Endodermal cell (in vitro differentiated cells): ENCODE data around the gene LMTK2. TPM values are rescaled to one million over a fixed set of nuclear protein-coding genes. Genes with fewer than 3 reads are reported as not detected.

ENCODE experiments used
- DNase-seq: peaks from one replicate; pipeline ENCODE4 v3.0.0-alpha.2; 2017
- H3K27ac ChIP-seq: 2 replicates; pipeline ENCODE4 v1.5.1; 2013; ENCODE audit warnings: mild to moderate bottlenecking, low read depth, low read length, moderate library complexity
- H3K27me3 ChIP-seq: 2 replicates; pipeline ENCODE4 v1.6.1; 2013; ENCODE audit warnings: mild to moderate bottlenecking, low read length, moderate library complexity; ENCODE audit not compliant: insufficient read depth, control insufficient read depth, poor library complexity, severe bottlenecking
- H3K36me3 ChIP-seq: 2 replicates; pipeline ENCODE4 v1.7.0; 2013; ENCODE audit warnings: mild to moderate bottlenecking, low read length, moderate library complexity; ENCODE audit not compliant: control insufficient read depth, insufficient read depth
- H3K4me1 ChIP-seq: one replicate; pipeline ENCODE4 v1.7.0; 2013; ENCODE audit warnings: low read length; ENCODE audit not compliant: control insufficient read depth, insufficient read depth
- H3K4me3 ChIP-seq: 2 replicates; pipeline ENCODE4 v1.5.1; 2013; ENCODE audit warnings: mild to moderate bottlenecking, low read length, moderate library complexity
- H3K9ac ChIP-seq: 2 replicates; pipeline ENCODE4 v1.6.1; 2013; ENCODE audit warnings: mild to moderate bottlenecking, low read length, moderate library complexity; ENCODE audit not compliant: poor library complexity, severe bottlenecking; ENCODE audit errors: extremely low read depth
- H3K9me3 ChIP-seq: 2 replicates; pipeline ENCODE4 v1.6.1; 2013; ENCODE audit warnings: mild to moderate bottlenecking, low read length, moderate library complexity; ENCODE audit not compliant: control insufficient read depth
- H3K27ac Mint-ChIP-seq: 2 replicates; pipeline ENCODE4 v1.8.0; 2020; ENCODE audit warnings: mixed read lengths
- H3K27me3 Mint-ChIP-seq: 2 replicates; pipeline ENCODE4 v1.8.0; 2021; ENCODE audit warnings: mild to moderate bottlenecking, mixed read lengths; ENCODE audit not compliant: insufficient read depth
- H3K36me3 Mint-ChIP-seq: 2 replicates; pipeline ENCODE4 v1.8.0; 2020; ENCODE audit warnings: low read depth, mixed read lengths
- H3K4me1 Mint-ChIP-seq: 2 replicates; pipeline ENCODE4 v1.8.0; 2020; ENCODE audit warnings: mixed read lengths
- H3K4me3 Mint-ChIP-seq: 2 replicates; pipeline ENCODE4 v1.8.0; 2020; ENCODE audit warnings: mild to moderate bottlenecking, moderate library complexity, mixed read lengths
- H3K9me3 Mint-ChIP-seq: 2 replicates; pipeline ENCODE4 v1.8.0; 2020; ENCODE audit warnings: mild to moderate bottlenecking, mixed read lengths
- CTCF ChIP-seq: fragments of 200-600 bp; sonication (generic); conservative IDR thresholded peaks from 2 replicates; pipeline ENCODE4 v1.5.0; 2021; ENCODE audit warnings: antibody characterized with exemption, mild to moderate bottlenecking
- WGBS, 2 experiments: methylation state at CpG; one replicate each; pipeline versions ENCODE4 v1.1.5 to v1.1.7; 2013; ENCODE audit warnings: missing lambda C conversion rate in 2 of 2, mixed read lengths in 1 of 2; ENCODE audit not compliant: insufficient coverage in 1 of 2, insufficient read length in 1 of 2; 5-methylcytosine and 5-hydroxymethylcytosine counted together
- total RNA-seq, 2 donors: library from RNA; stranded (reverse); fragmentation: NEBNext Ultra II Directional in 1 of 2; extraction: Animal tissue kit (Norgen Biotek cat#: 25700) in 1 of 2; gene quantifications; 2 replicates in 1 of 2; 3 replicates in 1 of 2; pipeline ENCODE4 v1.2.1, GENCODE V29; 2021

Gene LMTK2
- total RNA-seq, 2 donors from 2014 or later: 23.5 to 25.6 TPM

GRCh38 chr7:98256431-98256830, 149.8 kb downstream of the LMTK2 start:
- H3K36me3 Mint-ChIP-seq: peaks cover 35% of the 10 kb centered on the region
- no peak for DNase-seq
- no peaks in the 10 kb centered on the region for H3K27me3 ChIP-seq
- H3K36me3 ChIP-seq: peaks cover 5% of the 10 kb centered on the region
- H3K4me1 Mint-ChIP-seq: peaks cover 8% of the 10 kb centered on the region
- no peaks in the 10 kb centered on the region for H3K27me3 Mint-ChIP-seq
- H3K9me3 ChIP-seq: peaks cover 4% of the 10 kb centered on the region
- H3K27ac ChIP-seq: no peak overlapping the region
- WGBS, 2 experiments: 91 to 97% methylated on average over 5 to 7 of the region's 7 CpGs
- no peaks in the 10 kb centered on the region for H3K4me1 ChIP-seq
- H3K9ac ChIP-seq: no peak overlapping the region
- no peak for TF ChIP-seq CTCF
- no peak overlapping the region for H3K4me3 ChIP-seq
- no peak overlapping the region for H3K27ac Mint-ChIP-seq
- peaks cover 1% of the 10 kb centered on the region for H3K9me3 Mint-ChIP-seq
- H3K4me3 Mint-ChIP-seq: no peak overlapping the region

GRCh38 chr7:98257701-98258100, 151.0 kb downstream of the LMTK2 start:
- Histone ChIP-seq H3K36me3 (peaks cover 5% of the 10 kb centered on the region), H3K27me3 (no peaks in the 10 kb centered on the region), H3K4me3 (no peak overlapping the region), H3K9ac (no peak overlapping the region), H3K4me1 (no peaks in the 10 kb centered on the region), H3K27ac (no peak overlapping the region), H3K9me3 (peaks cover 8% of the 10 kb centered on the region)
- Mint-ChIP-seq H3K9me3 (peaks cover 6% of the 10 kb centered on the region), H3K27ac (no peak overlapping the region), H3K4me3 (no peak overlapping the region), H3K4me1 (peaks cover 5% of the 10 kb centered on the region), H3K27me3 (no peaks in the 10 kb centered on the region), H3K36me3 (peaks cover 45% of the 10 kb centered on the region)
- DNase-seq: no peak
- TF ChIP-seq CTCF: no peak
- WGBS, 2 experiments: 84 to 88% methylated on average over 5 to 6 of the region's 6 CpGs

Other genes starting within 250 kb of the LMTK2 start
- gene ASNS, start 234.5 kb upstream of the LMTK2 start, total RNA-seq: 10 to 100 TPM; 23.5 to 34.4 TPM
- not detected for gene OCM2, start 116.7 kb upstream of the LMTK2 start, total RNA-seq
- gene BHLHA15, start 104.6 kb downstream of the LMTK2 start, total RNA-seq: under 1 TPM; 0.86 to 0.95 TPM
- gene TECPR1, start 145.4 kb downstream of the LMTK2 start, total RNA-seq: 10 to 100 TPM; 27.2 to 32.0 TPM
- 100 to 1,000 TPM; 130 to 152 TPM for gene BRI3, start 174.8 kb downstream of the LMTK2 start, total RNA-seq